Keratinocyte (primary cell): ENCODE measurements around the gene FHIT. TPM values are rescaled to one million over a fixed set of nuclear protein-coding genes. Genes with fewer than 3 reads are reported as not detected.

Source experiments
- DNase-seq: peaks from one replicate; pipeline ENCODE4 v3.0.0-alpha.2; 2011; ENCODE audit warnings: low read depth, missing footprints, low spot score
- FAIRE-seq: peaks from 2 replicates; lab custom pipeline; 2011; peaks lifted over from hg19 to GRCh38; lab: Jason Lieb, UNC
- H2AFZ ChIP-seq: 2 replicates; pipeline ENCODE4 v1.6.0; 2012; ENCODE audit warnings: low read length, control low read depth, inconsistent platforms; ENCODE audit not compliant: control insufficient read depth
- H3K27ac ChIP-seq: 2 replicates; pipeline ENCODE4 v1.5.1; 2011; ENCODE audit warnings: low read length; ENCODE audit not compliant: control insufficient read depth, insufficient read depth
- H3K27me3 ChIP-seq: 3 replicates; pipeline ENCODE4 v1.6.0; 2011; ENCODE audit warnings: low read length; ENCODE audit not compliant: control insufficient read depth, insufficient read depth; ENCODE audit errors: extremely low read depth
- H3K36me3 ChIP-seq, 2 experiments: 2 replicates in 1 of 2; 3 replicates in 1 of 2; pipeline ENCODE4 v1.5.1; 2011; ENCODE audit warnings: low read length in 2 of 2, mild to moderate bottlenecking in 1 of 2; ENCODE audit not compliant: control insufficient read depth in 2 of 2, insufficient read depth in 2 of 2; ENCODE audit errors: extremely low read depth in 1 of 2
- H3K4me1 ChIP-seq: 3 replicates; pipeline ENCODE4 v1.5.1; 2011; ENCODE audit warnings: low read length; ENCODE audit not compliant: control insufficient read depth, insufficient read depth; ENCODE audit errors: extremely low read depth
- H3K4me2 ChIP-seq: 3 replicates; pipeline ENCODE4 v1.6.0; 2011; ENCODE audit warnings: low read depth, low read length; ENCODE audit not compliant: control insufficient read depth, insufficient read depth; ENCODE audit errors: extremely low read depth
- H3K4me3 ChIP-seq, 3 experiments: fragments of 200-600 bp in 1 of 3; sonication (generic) in 1 of 3; 2 replicates in 2 of 3; 3 replicates in 1 of 3; pipeline ENCODE4 v1.5.1; 2011 to 2016; ENCODE audit warnings: low read length in 3 of 3, mild to moderate bottlenecking in 3 of 3, control low read depth in 2 of 3, inconsistent platforms in 1 of 3, low read depth in 1 of 3, mixed read lengths in 1 of 3, mixed run types in 1 of 3, moderate library complexity in 1 of 3; ENCODE audit not compliant: control insufficient read depth in 2 of 3, insufficient read depth in 2 of 3; ENCODE audit errors: extremely low read depth in 1 of 3
- H3K79me2 ChIP-seq: 2 replicates; pipeline ENCODE4 v1.6.0; 2012; ENCODE audit warnings: low read length; ENCODE audit not compliant: control insufficient read depth, insufficient read depth
- H3K9ac ChIP-seq: 3 replicates; pipeline ENCODE4 v1.6.0; 2011; ENCODE audit warnings: low read length; ENCODE audit not compliant: control insufficient read depth, insufficient read depth; ENCODE audit errors: extremely low read depth
- H3K9me1 ChIP-seq: 3 replicates; pipeline ENCODE4 v1.6.0; 2011; ENCODE audit warnings: low read length; ENCODE audit not compliant: control insufficient read depth, insufficient read depth; ENCODE audit errors: extremely low read depth
- H3K9me3 ChIP-seq: 2 replicates; pipeline ENCODE4 v1.5.1; 2012; ENCODE audit warnings: low read depth, low read length; ENCODE audit not compliant: control insufficient read depth
- H4K20me1 ChIP-seq: 3 replicates; pipeline ENCODE4 v1.6.0; 2011; ENCODE audit warnings: low read length; ENCODE audit not compliant: control insufficient read depth, insufficient read depth; ENCODE audit errors: extremely low read depth
- EZH2 ChIP-seq: IDR thresholded peaks from one replicate; pipeline ENCODE4 v1.6.1; 2012; ENCODE audit warnings: inconsistent platforms, mild to moderate bottlenecking, low read length, moderate library complexity
- dilution Hi-C: fragments of 300-500 bp; cut with MboI; formaldehyde crosslinking; loops from one replicate; pipeline ENCODE4 v1.7.0; 2020; ENCODE audit warnings: low sequenced_read_pairs; ENCODE audit not compliant: extremely low pct_ligation_motif_present
- polyA plus RNA-seq, 5 experiments: library from polyadenylated mRNA; depleted of rRNA in 3 of 5; stranded (reverse) in 3 of 5; stranded (forward) in 1 of 5; unstranded in 1 of 5; fragments of >200 nt; gene quantifications; 1 replicate in 1 of 5; 2 replicates in 3 of 5; 3 replicates in 1 of 5; pipeline versions ENCODE4 v1.2.1 to v1.2.3, GENCODE V29; 2011 to 2012; ENCODE audit warnings: missing spikeins in 2 of 5, low read depth in 1 of 5, low replicate concordance in 1 of 5
- TF ChIP-seq, protein P1 (sequence below), 3 experiments: IDR thresholded peaks in 1 of 3; conservative IDR thresholded peaks in 1 of 3; optimal IDR thresholded peaks in 1 of 3; 2 replicates in 2 of 3; 3 replicates in 1 of 3; pipeline versions ENCODE3 to v1.5.1; 2011; ENCODE audit warnings: low read length in 3 of 3, mild to moderate bottlenecking in 3 of 3, moderate library complexity in 2 of 3, control low read depth in 1 of 3, inconsistent platforms in 1 of 3; ENCODE audit not compliant: insufficient read depth in 2 of 3; ENCODE audit errors: extremely low read depth in 1 of 3

FHIT gene
- polyA plus RNA-seq, 1 donor (not counting 4 experiments of a cell fraction or from before 2014, with no cell fraction given): 2.2 TPM

DNA sequence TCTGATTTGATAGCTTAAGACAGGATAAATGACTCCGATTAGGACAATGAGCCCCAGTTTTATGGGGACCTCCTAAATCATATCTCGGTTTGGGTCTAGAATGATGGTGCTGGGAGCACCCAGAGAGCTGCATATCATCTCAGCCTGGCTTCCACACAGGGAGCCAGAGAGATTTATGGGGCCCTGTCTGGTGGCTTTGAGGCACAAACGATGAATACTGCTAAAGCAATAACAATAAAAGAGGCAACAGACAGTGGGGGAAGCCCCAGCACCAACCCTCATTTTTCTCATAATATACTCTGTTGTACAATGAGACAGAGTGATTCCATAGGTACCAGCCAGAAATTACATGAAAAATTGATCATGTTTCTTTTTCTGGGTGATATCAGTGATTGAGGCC is 1312.4 kb downstream of the FHIT start:
- Histone ChIP-seq H3K27ac (no peak overlapping the region), H3K9me1 (no peaks in the 10 kb centered on the region), H3K4me3 (no peak overlapping the region), H3K79me2 (no peaks in the 10 kb centered on the region), H4K20me1 (no peaks in the 10 kb centered on the region), H3K4me2 (no peak overlapping the region), H3K4me1 (no peaks in the 10 kb centered on the region), H3K9me3 (no peaks in the 10 kb centered on the region), H2AFZ (no peak overlapping the region), H3K27me3 (no peaks in the 10 kb centered on the region), H3K9ac (no peak overlapping the region), H3K36me3 (no peaks in the 10 kb centered on the region)
- no peak for FAIRE-seq
- no peak for DNase-seq
- dilution Hi-C loops: no loop called here
- TF ChIP-seq, protein P1, sequence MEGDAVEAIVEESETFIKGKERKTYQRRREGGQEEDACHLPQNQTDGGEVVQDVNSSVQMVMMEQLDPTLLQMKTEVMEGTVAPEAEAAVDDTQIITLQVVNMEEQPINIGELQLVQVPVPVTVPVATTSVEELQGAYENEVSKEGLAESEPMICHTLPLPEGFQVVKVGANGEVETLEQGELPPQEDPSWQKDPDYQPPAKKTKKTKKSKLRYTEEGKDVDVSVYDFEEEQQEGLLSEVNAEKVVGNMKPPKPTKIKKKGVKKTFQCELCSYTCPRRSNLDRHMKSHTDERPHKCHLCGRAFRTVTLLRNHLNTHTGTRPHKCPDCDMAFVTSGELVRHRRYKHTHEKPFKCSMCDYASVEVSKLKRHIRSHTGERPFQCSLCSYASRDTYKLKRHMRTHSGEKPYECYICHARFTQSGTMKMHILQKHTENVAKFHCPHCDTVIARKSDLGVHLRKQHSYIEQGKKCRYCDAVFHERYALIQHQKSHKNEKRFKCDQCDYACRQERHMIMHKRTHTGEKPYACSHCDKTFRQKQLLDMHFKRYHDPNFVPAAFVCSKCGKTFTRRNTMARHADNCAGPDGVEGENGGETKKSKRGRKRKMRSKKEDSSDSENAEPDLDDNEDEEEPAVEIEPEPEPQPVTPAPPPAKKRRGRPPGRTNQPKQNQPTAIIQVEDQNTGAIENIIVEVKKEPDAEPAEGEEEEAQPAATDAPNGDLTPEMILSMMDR (optimal IDR thresholded peaks at IDR 0.05 in 1 of 3, IDR thresholded peaks at IDR 0.05 in 1 of 3, conservative IDR thresholded peaks at IDR 0.05 in 1 of 3; ENCODE audit: extremely low read depth in 1 of 3, insufficient read depth in 2 of 3, low read length in 3 of 3): no peak
- no peak for TF ChIP-seq EZH2

DNA sequence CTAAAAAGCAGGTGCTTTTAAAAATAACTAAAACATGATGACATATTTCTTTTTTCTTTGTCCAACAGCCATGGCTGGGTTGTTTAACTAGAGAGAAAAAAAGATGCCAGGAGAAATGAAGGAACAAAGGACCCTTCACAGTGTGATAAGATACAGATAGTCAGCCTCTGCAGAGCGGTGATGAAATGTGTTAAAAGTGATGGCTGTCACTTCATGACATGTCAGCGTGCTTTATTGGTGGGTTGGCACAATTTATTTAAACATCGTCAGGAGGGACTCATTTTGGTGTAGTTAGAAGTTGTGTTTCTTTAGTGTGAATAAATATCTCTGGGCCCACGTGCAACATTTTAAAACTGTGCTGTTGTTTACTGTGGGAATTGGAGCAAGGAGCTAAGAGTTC is 1314.1 kb downstream of the FHIT start:
- no peak overlapping the region for H3K4me3 ChIP-seq
- H2AFZ ChIP-seq: no peak overlapping the region
- H3K4me1 ChIP-seq: no peaks in the 10 kb centered on the region
- no peak for TF ChIP-seq EZH2
- TF ChIP-seq, protein P1 (optimal IDR thresholded peaks at IDR 0.05 in 1 of 3, IDR thresholded peaks at IDR 0.05 in 1 of 3, conservative IDR thresholded peaks at IDR 0.05 in 1 of 3; ENCODE audit: extremely low read depth in 1 of 3, insufficient read depth in 2 of 3, low read length in 3 of 3): no peak
- FAIRE-seq: no peak
- no peak overlapping the region for H3K4me2 ChIP-seq
- dilution Hi-C loops: no loop called here
- no peak overlapping the region for H3K9ac ChIP-seq
- no peak for DNase-seq
- no peaks in the 10 kb centered on the region for H3K79me2 ChIP-seq
- no peak overlapping the region for H3K27ac ChIP-seq
- H3K27me3 ChIP-seq: no peaks in the 10 kb centered on the region
- H3K9me1 ChIP-seq: no peaks in the 10 kb centered on the region
- H3K36me3 ChIP-seq: no peaks in the 10 kb centered on the region
- H4K20me1 ChIP-seq: no peaks in the 10 kb centered on the region
- H3K9me3 ChIP-seq: no peaks in the 10 kb centered on the region
